DOHH2 (cell line): ENCODE data around the gene VEGFC.

Experiments
- CTCF ChIP-seq: fragments of 200-600 bp; sonication (generic); IDR thresholded peaks from one replicate; pipeline ENCODE4 v1.5.1; 2014; ENCODE audit warnings: antibody characterized with exemption, mild to moderate bottlenecking, low read depth, low read length; ENCODE audit not compliant: poor library complexity, severe bottlenecking
- EZH2phosphoT487 ChIP-seq: fragments of 200-600 bp; sonication (generic); IDR thresholded peaks from 2 replicates; pipeline ENCODE4 v1.6.1; 2017; ENCODE audit warnings: borderline replicate concordance, mild to moderate bottlenecking, antibody characterized with exemption, low read length, moderate library complexity, mixed read lengths

DNA sequence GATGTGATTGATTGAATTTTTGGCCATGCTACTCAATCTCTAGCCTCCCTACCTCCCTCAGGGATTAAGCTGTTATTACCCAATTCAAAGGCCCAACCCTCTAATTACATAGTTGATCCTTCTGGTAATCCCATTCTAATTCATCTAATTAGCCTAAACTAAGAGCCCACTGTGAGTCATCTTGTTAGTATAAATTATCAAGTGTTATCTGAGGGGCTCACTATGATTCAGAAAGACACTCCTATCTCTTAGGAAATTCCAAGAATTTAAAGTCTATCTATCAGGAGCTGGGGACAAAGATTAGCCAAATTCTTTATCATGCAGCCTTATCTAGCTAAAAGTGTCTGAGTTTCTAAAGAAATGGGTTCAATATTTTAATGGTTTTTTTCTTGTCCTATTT lies 32.9 kb upstream of the VEGFC start:
- TF ChIP-seq CTCF (no peak), EZH2phosphoT487 (no peak)
